HG03280 (cell line): ENCODE data around the gene SMAD3.
"Not testable (repeated sequence)": the region's sequence is repeated elsewhere in the genome, so short reads cannot be mapped to it uniquely, and the experiment has no call there.

Experiments used
- ATAC-seq: cut with Tn5 transposase; IDR thresholded peaks from one replicate; pipeline ENCODE4 v1.9.1; 2021; ENCODE audit warnings: mild to moderate bottlenecking, moderate library complexity; ENCODE audit not compliant: unreplicated experiment

SMAD3 gene

GRCh38 chr15:67107014-67107812 is 41.8 kb downstream of the SMAD3 start:
- no peak for ATAC-seq

GRCh38 chr15:67108122-67108961 is 42.9 kb downstream of the SMAD3 start:
- ATAC-seq = no peak

GRCh38 chr15:67109141-67110034 is 44.0 kb downstream of the SMAD3 start:
- peak; percentile 41 for ATAC-seq

- ATAC-seq = peak; percentile 43
Observed at GRCh38 chr15:67110361-67110781, 45.0 kb downstream of the SMAD3 start.

GRCh38 chr15:67110958-67111864 is 45.8 kb downstream of the SMAD3 start:
- no peak for ATAC-seq

- no peak for ATAC-seq
Observed at GRCh38 chr15:67114046-67114445, 48.6 kb downstream of the SMAD3 start.

GRCh38 chr15:67114846-67115585 is 49.6 kb downstream of the SMAD3 start:
- no peak for ATAC-seq

GRCh38 chr15:67115586-67115969 is 50.2 kb downstream of the SMAD3 start:
- no peak for ATAC-seq

GRCh38 chr15:67116742-67117141 is 51.3 kb downstream of the SMAD3 start:
- no peak for ATAC-seq

GRCh38 chr15:67117370-67117769 is 52.0 kb downstream of the SMAD3 start:
- no peak for ATAC-seq

GRCh38 chr15:67118808-67119207 is 53.4 kb downstream of the SMAD3 start:
- ATAC-seq = no peak

- ATAC-seq = no peak
Observed at GRCh38 chr15:67119238-67119846, 53.9 kb downstream of the SMAD3 start.

GRCh38 chr15:67120009-67120838 is 54.8 kb downstream of the SMAD3 start:
- no peak for ATAC-seq

- ATAC-seq = peak; percentile 64
Observed at GRCh38 chr15:67120839-67121643, 55.6 kb downstream of the SMAD3 start.

- no peak for ATAC-seq
Observed at GRCh38 chr15:67121644-67122605, 56.5 kb downstream of the SMAD3 start.

- ATAC-seq = not testable (repeated sequence)
Observed at GRCh38 chr15:67122816-67123215, 57.4 kb downstream of the SMAD3 start.
